AG04449 (cell line): ENCODE data around the gene CLN3.
"Not testable (repeated sequence)": the region's sequence is repeated elsewhere in the genome, so short reads cannot be mapped to it uniquely, and the experiment has no call there.

Experiments
- CTCF ChIA-PET: fragments of 350-600 bp; formaldehyde crosslinking; extraction: SDS; loops from one replicate; lab custom pipeline; 2021; ENCODE audit warnings: antibody characterized with exemption; lab: Yijun Ruan, JAX
- POLR2A ChIA-PET: fragments of 400-600, 350-600 bp; formaldehyde crosslinking; extraction: SDS; loops from one replicate; lab custom pipeline; 2020; ENCODE audit warnings: antibody characterized with exemption, inconsistent platforms; lab: Yijun Ruan, JAX
- DNase-seq: peaks from one replicate; pipeline ENCODE4 v3.0.0-alpha.2; 2010; ENCODE audit warnings: low read depth, low spot score
- H3K4me3 ChIP-seq: 2 replicates; pipeline ENCODE4 v1.5.1; 2011; ENCODE audit warnings: low read depth, mild to moderate bottlenecking, control low read depth, low read length
- CTCF ChIP-seq: IDR thresholded peaks from one replicate; pipeline ENCODE4 v1.5.1; 2011; ENCODE audit warnings: mild to moderate bottlenecking, moderate library complexity, low read length, control low read depth, inconsistent platforms; ENCODE audit not compliant: insufficient read depth; ENCODE audit errors: missing control alignments

CLN3 gene

GRCh38 chr16:28473714-28474265, 18.1 kb downstream of the CLN3 start:
- ChIA-PET POLR2A (no interaction called here), CTCF (no interaction called here)
- no peak for DNase-seq
- no peak overlapping the region for H3K4me3 ChIP-seq
- TF ChIP-seq CTCF, result no peak

DNA sequence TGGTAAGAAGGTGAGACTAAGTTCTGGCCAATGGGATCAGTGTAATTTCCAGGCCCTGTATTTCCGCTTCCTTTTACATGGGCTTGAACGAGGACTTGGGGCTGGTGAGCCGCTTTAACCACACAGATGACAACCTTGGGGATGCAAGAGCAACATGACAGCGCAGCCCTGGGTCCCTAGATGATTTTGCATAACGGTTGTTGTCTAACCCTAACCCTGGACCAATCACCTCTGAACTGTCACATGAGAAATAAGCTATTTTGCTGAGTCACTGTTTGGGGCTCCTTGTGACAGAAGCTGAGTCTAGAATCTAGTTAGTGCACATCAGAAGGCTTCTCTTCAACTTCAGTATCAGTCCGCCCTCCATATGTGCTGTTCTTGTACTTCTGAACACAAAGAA, 44.8 kb downstream of the CLN3 start:
- H3K4me3 ChIP-seq, POLR2A ChIA-PET, DNase-seq, CTCF ChIA-PET: not testable (repeated sequence)

DNA sequence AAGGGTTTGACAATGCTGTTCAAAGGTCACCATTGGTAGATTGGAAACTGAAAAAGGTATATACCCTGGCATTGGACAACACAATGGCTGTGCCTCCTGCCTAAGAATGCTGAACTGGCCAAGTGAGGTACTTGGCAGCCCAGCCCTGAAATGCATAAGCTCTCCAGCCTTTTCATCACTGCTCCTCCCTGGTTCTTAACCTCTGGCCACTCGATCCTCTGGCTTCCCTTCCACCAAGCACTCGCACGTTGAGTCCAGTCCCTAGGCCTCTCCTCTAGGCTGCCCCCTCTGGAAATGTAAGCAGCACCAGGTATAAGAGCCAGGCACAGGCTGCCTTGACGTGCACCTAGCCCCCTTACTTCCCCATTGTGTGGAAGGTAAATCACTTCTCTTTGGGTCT, 45.5 kb downstream of the CLN3 start:
- CTCF ChIA-PET, DNase-seq, POLR2A ChIA-PET, H3K4me3 ChIP-seq: not testable (repeated sequence)

DNA sequence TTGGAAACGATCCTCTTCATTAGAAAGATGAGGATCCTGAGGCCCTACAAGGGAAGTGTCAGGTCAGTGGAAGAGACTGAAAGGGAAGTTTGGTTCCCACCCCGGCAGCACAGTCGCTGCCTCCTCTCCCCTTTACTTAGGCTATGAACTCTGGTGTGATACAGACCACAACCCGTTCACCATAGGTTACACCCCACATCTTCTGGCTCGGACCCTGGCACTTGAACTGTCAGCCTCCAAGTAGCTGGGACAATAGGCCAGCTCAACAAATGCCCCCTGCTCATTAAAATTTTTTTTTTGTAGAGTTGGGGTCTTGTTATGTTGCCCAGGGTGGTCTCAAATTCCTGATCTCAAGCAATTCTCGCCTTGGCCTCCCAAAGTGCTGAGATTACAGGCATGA, 47.9 kb downstream of the CLN3 start:
- CTCF ChIA-PET, DNase-seq, POLR2A ChIA-PET, H3K4me3 ChIP-seq: not testable (repeated sequence)

DNA sequence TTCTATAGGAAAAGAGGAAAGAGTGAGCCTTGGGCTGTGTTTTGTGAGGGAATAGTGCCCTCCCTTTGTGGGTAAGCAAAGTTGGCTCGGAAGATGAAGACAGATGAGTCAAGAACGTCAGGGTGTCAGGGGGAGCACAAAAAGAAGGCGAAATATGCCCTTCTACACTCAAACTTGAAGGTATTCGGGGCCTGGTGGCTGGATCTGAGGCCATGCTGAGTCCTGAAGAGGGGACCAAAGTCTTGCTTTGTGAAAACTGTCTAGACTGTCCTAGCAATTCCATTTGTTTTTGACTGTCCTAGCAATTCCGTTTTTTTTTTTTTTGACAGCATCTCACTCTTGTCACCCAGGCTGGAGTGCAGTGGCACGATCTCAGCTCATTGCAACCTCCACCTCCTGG, 53.0 kb downstream of the CLN3 start:
- CTCF ChIA-PET, POLR2A ChIA-PET, DNase-seq, H3K4me3 ChIP-seq: not testable (repeated sequence)

- CTCF ChIA-PET, POLR2A ChIA-PET, H3K4me3 ChIP-seq, DNase-seq: not testable (repeated sequence)
Measured at GRCh38 chr16:28435340-28435739, 56.5 kb downstream of the CLN3 start.
